ENCODE data around the gene PNMA1. TPM values are rescaled to one million over a fixed set of nuclear protein-coding genes. Genes with fewer than 3 reads are reported as not detected.
A peak's percentile ranks its signal among the peaks of the same experiment; 100 is the strongest.

PNMA1 gene
- total and polyA plus RNA-seq, 2 of the 13 experiments (the other 11 are each of a cell fraction or from before 2014, with no cell fraction given), result 7.0 to 8.3 TPM

- TF ChIP-seq ZNF567 (CRISPR knock-in tag; IDR thresholded peaks at IDR 0.05; ENCODE audit: borderline replicate concordance), result no peak
- no peak for TF ChIP-seq ZNF180 (CRISPR knock-in tag; IDR thresholded peaks at IDR 0.05; ENCODE audit: borderline replicate concordance, low read depth)
- TF ChIP-seq ZNF263 (CRISPR knock-in tag; IDR thresholded peaks at IDR 0.05), result 0 out of 2 replicates have a peak, but pooled peaks have one; percentile 14
- TF ChIP-seq ZXDC (CRISPR knock-in tag; IDR thresholded peaks at IDR 0.05), result no peak
- no peak for TF ChIP-seq HNRNPH1 (optimal IDR thresholded peaks at IDR 0.05; ENCODE audit: low read depth, low read length)
- no peak for TF ChIP-seq HNRNPUL1 (IDR thresholded peaks at IDR 0.05; ENCODE audit: low read depth, low read length)
- TF ChIP-seq JUND (CRISPR knock-in tag; IDR thresholded peaks at IDR 0.05), result no peak
- no peak for TF ChIP-seq ZNF615 (CRISPR knock-in tag; IDR thresholded peaks at IDR 0.05; ENCODE audit: borderline replicate concordance)
- TF ChIP-seq MAFK (conservative IDR thresholded peaks at IDR 0.05 in 1 of 2, IDR thresholded peaks at IDR 0.05 in 1 of 2; ENCODE audit: low read length in 2 of 2), result no peak
- no peak for TF ChIP-seq ZNF12 (CRISPR knock-in tag; IDR thresholded peaks at IDR 0.05)
- no peak for TF ChIP-seq ZNF784 (CRISPR knock-in tag; IDR thresholded peaks at IDR 0.05; ENCODE audit: borderline replicate concordance)
- peak; percentile 37 for TF ChIP-seq XRCC5 (optimal IDR thresholded peaks at IDR 0.05; ENCODE audit: low read length)
- peak; percentile 79 for TF ChIP-seq RARA (CRISPR knock-in tag; IDR thresholded peaks at IDR 0.05)
- peak; percentile 38; the same call in 1 of the 2 replicates for TF ChIP-seq ZGPAT (CRISPR knock-in tag; IDR thresholded peaks at IDR 0.05)
- 0 out of 2 replicates have a peak, but pooled peaks have one; percentile 48 for TF ChIP-seq FOXJ3 (CRISPR knock-in tag; IDR thresholded peaks at IDR 0.05; ENCODE audit: borderline replicate concordance)
- TF ChIP-seq ZNF446 (CRISPR knock-in tag; IDR thresholded peaks at IDR 0.05), result no peak
- TF ChIP-seq NR0B2 (CRISPR knock-in tag; IDR thresholded peaks at IDR 0.05), result no peak
- no peak for TF ChIP-seq ZNF563 (CRISPR knock-in tag; IDR thresholded peaks at IDR 0.05)
- TF ChIP-seq MIER3 (CRISPR knock-in tag; IDR thresholded peaks at IDR 0.05; ENCODE audit: borderline replicate concordance), result peak; percentile 36; the same call in 1 of the 2 replicates
- no peak for TF ChIP-seq ZBTB25 (CRISPR knock-in tag; IDR thresholded peaks at IDR 0.05)
- TF ChIP-seq MEIS1 (CRISPR knock-in tag; IDR thresholded peaks at IDR 0.05; ENCODE audit: borderline replicate concordance), result no peak
- TF ChIP-seq IRF2 (CRISPR knock-in tag; IDR thresholded peaks at IDR 0.05), result 0 out of 2 replicates have a peak, but pooled peaks have one; percentile 21
- TF ChIP-seq ZNF772 (CRISPR knock-in tag; IDR thresholded peaks at IDR 0.05), result no peak
- peak; percentile 50; the same call in 1 of the 2 replicates for TF ChIP-seq RAD51 (IDR thresholded peaks at IDR 0.05; ENCODE audit: borderline replicate concordance)
- TF ChIP-seq ELF3 (CRISPR knock-in tag; IDR thresholded peaks at IDR 0.05), result peak; percentile 74; the same call in 1 of the 2 replicates
- no peak for TF ChIP-seq ZC3H13 (CRISPR knock-in tag; IDR thresholded peaks at IDR 0.05)
These were observed 49.2 kb upstream of the PNMA1 start (continued) for GRCh38 chr14:73763396-73763795.

Data from HepG2 (cell line).